OCI-LY7 (cell line): Measurements from ENCODE around the gene S100A1. TPM values are rescaled to one million over a fixed set of nuclear protein-coding genes. Genes with fewer than 3 reads are reported as not detected.
A peak's percentile ranks its signal among the peaks of the same experiment; 100 is the strongest.

Experiments used
- BruUV-seq: library from RNA; stranded (reverse); fragments of 400-500 nt; replicated peaks from 2 replicates; lab custom pipeline; 2021; lab: Mats Ljungman, UMichigan
- CTCF ChIA-PET: fragments of 300-600 bp; sonication (Branson Sonifier 250); formaldehyde crosslinking; loops from one replicate; lab custom pipeline; 2022; ENCODE audit warnings: antibody characterized with exemption; ENCODE audit not compliant: unreplicated experiment; lab: Charles Lee
- POLR2A ChIA-PET: fragments of 300-600 bp; sonication (Branson Sonifier 250); formaldehyde crosslinking; loops from one replicate; lab custom pipeline; 2022; ENCODE audit warnings: antibody characterized with exemption; lab: Charles Lee
- DNase-seq: peaks from one replicate; pipeline ENCODE4 v3.0.0-alpha.2; 2015; ENCODE audit warnings: low spot score
- H2AFZ ChIP-seq: fragments of 200-600 bp; sonication (generic), shearing (Covaris generic); 2 replicates; pipeline ENCODE4 v1.6.1; 2014; ENCODE audit warnings: mild to moderate bottlenecking, antibody characterized with exemption, low read length, moderate library complexity
- H3K27ac ChIP-seq: fragments of 200-600 bp; sonication (generic); 2 replicates; pipeline ENCODE4 v1.5.1; 2014; ENCODE audit warnings: mixed run types, low read depth, mild to moderate bottlenecking, moderate library complexity, low read length, inconsistent platforms; ENCODE audit not compliant: poor library complexity, severe bottlenecking
- H3K36me3 ChIP-seq: fragments of 200-600 bp; sonication (generic); 2 replicates; pipeline ENCODE4 v1.6.1; 2014; ENCODE audit warnings: mild to moderate bottlenecking, antibody characterized with exemption, low read length, moderate library complexity, mixed read lengths; ENCODE audit not compliant: insufficient read depth
- H3K4me1 ChIP-seq: fragments of 200-600 bp; sonication (generic); 2 replicates; pipeline ENCODE4 v1.5.1; 2014; ENCODE audit warnings: mild to moderate bottlenecking, low read length; ENCODE audit not compliant: insufficient read depth, poor library complexity, severe bottlenecking
- H3K4me2 ChIP-seq: fragments of 200-600 bp; sonication (generic); 2 replicates; pipeline ENCODE4 v1.6.1; 2014; ENCODE audit warnings: mild to moderate bottlenecking, low read length
- H3K4me3 ChIP-seq: fragments of 200-600 bp; sonication (generic); 2 replicates; pipeline ENCODE4 v1.5.1; 2014; ENCODE audit warnings: mild to moderate bottlenecking, low read depth, low read length; ENCODE audit not compliant: poor library complexity, severe bottlenecking
- H3K79me2 ChIP-seq: fragments of 200-600 bp; sonication (generic); 2 replicates; pipeline ENCODE4 v1.6.1; 2016; ENCODE audit warnings: low read depth, mild to moderate bottlenecking, low read length, moderate library complexity, mixed read lengths; ENCODE audit not compliant: insufficient read depth
- H3K9me2 ChIP-seq: fragments of 200-600 bp; sonication (generic); 2 replicates; pipeline ENCODE4 v1.6.1; 2016; ENCODE audit warnings: mild to moderate bottlenecking, low read length, mixed read lengths; ENCODE audit not compliant: insufficient read depth
- H3K9me3 ChIP-seq: fragments of 200-600 bp; sonication (generic); 2 replicates; pipeline ENCODE4 v1.6.1; 2014; ENCODE audit warnings: mild to moderate bottlenecking, mixed run types, low read length, mixed read lengths
- H4K20me1 ChIP-seq: fragments of 200-600 bp; sonication (generic); 2 replicates; pipeline ENCODE4 v1.6.1; 2014; ENCODE audit warnings: mild to moderate bottlenecking, antibody characterized with exemption, low read length, moderate library complexity, mixed read lengths; ENCODE audit not compliant: insufficient read depth
- CTCF ChIP-seq: fragments of 200-600 bp; sonication (generic); conservative IDR thresholded peaks from 2 replicates; pipeline ENCODE4 v1.5.1; 2014; ENCODE audit warnings: mild to moderate bottlenecking, antibody characterized with exemption, low read length, moderate library complexity, mixed read lengths
- EZH2phosphoT487 ChIP-seq: fragments of 200-600 bp; sonication (generic); IDR thresholded peaks from 2 replicates; pipeline ENCODE4 v1.6.1; 2018; ENCODE audit warnings: low read depth, borderline replicate concordance, mild to moderate bottlenecking, mixed run types, antibody characterized with exemption, low read length, moderate library complexity, mixed read lengths
- intact Hi-C: fragments of 100-400 bp; cut with micrococcal nuclease; formaldehyde crosslinking; loops from one replicate; pipeline ENCODE4 v1.10.0; 2022; ENCODE audit not compliant: unreplicated experiment
- total RNA-seq, 2 experiments: library from RNA; depleted of rRNA in 1 of 2; stranded (reverse); fragments of >200 nt in 1 of 2; shearing (Covaris generic) in 1 of 2; gene quantifications; 2 replicates each; pipeline ENCODE4 v1.2.3, GENCODE V29; 2014 to 2022

The S100A1 gene
- total RNA-seq, 2 experiments from 2014 or later: not detected

- intact Hi-C loops: no loop called here
- Histone ChIP-seq H2AFZ (no peak overlapping the region), H3K9me2 (no peaks in the 10 kb centered on the region), H4K20me1 (no peaks in the 10 kb centered on the region), H3K36me3 (peaks cover 7% of the 10 kb centered on the region), H3K4me2 (no peak overlapping the region), H3K79me2 (peaks cover 21% of the 10 kb centered on the region), H3K27ac (no peak overlapping the region), H3K4me1 (peaks cover 26% of the 10 kb centered on the region), H3K9me3 (no peaks in the 10 kb centered on the region), H3K4me3 (no peak overlapping the region)
- CTCF ChIA-PET: no interaction called here
- POLR2A ChIA-PET: interaction anchor here (1.0 kb wide), 2 partner anchors 17 to 19 kb away, joined by 3 to 4 read pairs; partner anchors contain the start of gene S100A16
- no peak for TF ChIP-seq EZH2phosphoT487
- TF ChIP-seq CTCF: no peak
- no TSS peak for BruUV-seq
- DNase-seq: no peak
Observed at GRCh38 chr1:153631047-153632022, 3.1 kb downstream of the S100A1 start.

- Histone ChIP-seq H2AFZ (no peak overlapping the region; the same call in 1 of the 2 replicates), H3K4me2 (peak overlapping the region; percentile 61), H4K20me1 (no peaks in the 10 kb centered on the region), H3K36me3 (peaks cover 26% of the 10 kb centered on the region), H3K9me3 (no peaks in the 10 kb centered on the region), H3K4me3 (peak overlapping the region; percentile 83), H3K9me2 (no peaks in the 10 kb centered on the region), H3K27ac (no peak overlapping the region), H3K79me2 (peaks cover 29% of the 10 kb centered on the region), H3K4me1 (peaks cover 16% of the 10 kb centered on the region)
- CTCF ChIA-PET: interaction anchor here (1.0 to 1.4 kb wide), 2 partner anchors 42 to 61 kb away, joined by 3 to 4 read pairs; no protein-coding TSS in a partner anchor
- intact Hi-C loops: no loop called here
- TF ChIP-seq CTCF (no peak), EZH2phosphoT487 (no peak)
- POLR2A ChIA-PET: interaction anchor here (0.5 to 2.1 kb wide), 12 partner anchors 10 to 344 kb away, joined by 3 to 8 read pairs (median 4); partner anchors contain the start of gene JTB
- no peak for DNase-seq
- no TSS peak for BruUV-seq
Observed at GRCh38 chr1:153633161-153633753, 5.0 kb downstream of the S100A1 start.
